ENCODE data around the gene MACROD1. TPM values are rescaled to one million over a fixed set of nuclear protein-coding genes. Genes with fewer than 3 reads are reported as not detected.

MACROD1 gene
- total and polyA plus RNA-seq, 2 experiments from 2014 or later = 21.2 to 403 TPM

DNA sequence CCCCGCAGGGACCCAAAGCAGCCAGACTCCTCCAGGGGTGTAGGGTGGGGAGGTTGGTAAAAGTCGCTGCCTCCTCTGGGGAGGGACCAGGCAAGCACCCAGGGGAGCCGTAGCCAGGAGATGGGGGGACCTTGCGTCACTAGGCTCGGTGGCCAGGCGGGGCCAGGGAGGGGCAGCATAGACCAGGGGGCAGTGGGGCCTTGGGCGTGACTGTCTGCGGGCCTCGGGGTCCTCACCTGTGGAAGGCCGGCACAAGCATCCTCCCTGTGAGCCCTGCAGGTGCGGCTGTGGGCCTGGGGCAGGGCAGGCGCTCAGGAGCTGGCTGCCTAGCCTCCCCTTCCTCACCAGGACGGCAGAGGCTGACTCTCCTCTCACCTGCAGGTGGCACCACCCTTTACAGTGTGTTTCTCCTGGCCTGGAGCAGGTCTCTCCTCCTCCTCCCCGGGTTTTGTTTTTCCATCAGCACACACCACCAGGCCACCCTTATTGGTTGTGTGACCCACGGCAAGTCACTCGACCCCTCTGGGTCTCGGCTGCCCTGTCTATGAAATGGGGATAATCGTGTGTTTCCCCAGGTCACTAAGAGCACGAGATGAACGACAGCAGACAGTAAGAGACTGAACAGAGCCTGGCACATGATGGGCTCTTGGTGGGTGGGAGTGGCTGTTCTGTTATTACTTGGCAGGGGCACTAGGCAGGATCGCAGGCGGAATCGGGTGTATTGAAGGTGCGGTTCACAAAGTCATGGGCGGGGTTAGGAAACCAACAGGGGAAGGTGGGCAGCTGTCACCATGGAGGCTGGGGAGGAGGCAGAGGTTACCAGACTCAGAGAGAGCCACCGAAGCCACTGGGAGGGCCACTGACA is 77.5 kb downstream of the MACROD1 start:
- Histone ChIP-seq H4K20me1 (ENCODE audit: insufficient read depth) (no peaks in the 10 kb centered on the region), H3K4me1 (ENCODE audit: insufficient read depth) (peaks cover 6% of the 10 kb centered on the region; the same call in 1 of the 2 replicates), H3K4me3 (no peak overlapping the region), H3F3A (ENCODE audit: insufficient read depth) (no peaks in the 10 kb centered on the region), H2AFZ (no peak overlapping the region), H3K4me2 (ENCODE audit: unreplicated experiment) (no peak overlapping the region), H3K79me2 (ENCODE audit: insufficient read depth) (no peaks in the 10 kb centered on the region), H3K27ac (no peak overlapping the region), H3K36me3 (ENCODE audit: low read depth) (no peaks in the 10 kb centered on the region), H3K9me2 (ENCODE audit: insufficient read depth) (no peaks in the 10 kb centered on the region), H3K9me3 (ENCODE audit: low read depth) (no peaks in the 10 kb centered on the region), H3K9ac (no peak overlapping the region), H3K27me3 (replicated peaks; ENCODE audit: insufficient read depth) (no peaks in the 10 kb centered on the region)
- 80 to 81% methylated on average over 25 to 26 of the region's 26 CpGs for WGBS, 2 experiments (ENCODE audit: low coverage in 1 of 2, low lambda C conversion rate in 2 of 2, missing lambda C conversion rate in 2 of 2)
- TF ChIP-seq EZH2phosphoT487 (IDR thresholded peaks at IDR 0.05; ENCODE audit: insufficient read depth, low read depth) (no peak), EZH2 (IDR thresholded peaks at IDR 0.05; ENCODE audit: insufficient read depth, poor library complexity, severe bottlenecking) (no peak)
- in situ Hi-C loops (cut with MboI) = no loop called here
- DNase-seq = no peak

- peaks cover 6% of the 10 kb centered on the region; the same call in 1 of the 2 replicates for H3K4me1 ChIP-seq (ENCODE audit: insufficient read depth)
- H3K4me3 ChIP-seq = no peak overlapping the region
- H4K20me1 ChIP-seq (ENCODE audit: insufficient read depth) = no peaks in the 10 kb centered on the region
- TF ChIP-seq EZH2 (IDR thresholded peaks at IDR 0.05; ENCODE audit: insufficient read depth, poor library complexity, severe bottlenecking) = no peak
- TF ChIP-seq EZH2phosphoT487 (IDR thresholded peaks at IDR 0.05; ENCODE audit: insufficient read depth, low read depth) = no peak
- no peak overlapping the region for H3K27ac ChIP-seq
- no peaks in the 10 kb centered on the region for H3K36me3 ChIP-seq (ENCODE audit: low read depth)
- no peak overlapping the region for H3K4me2 ChIP-seq (ENCODE audit: unreplicated experiment)
- no peaks in the 10 kb centered on the region for H3K9me2 ChIP-seq (ENCODE audit: insufficient read depth)
- no peaks in the 10 kb centered on the region for H3F3A ChIP-seq (ENCODE audit: insufficient read depth)
- no peak overlapping the region for H3K9ac ChIP-seq
- H2AFZ ChIP-seq = no peak overlapping the region
- in situ Hi-C loops (cut with MboI) = no loop called here
- no peaks in the 10 kb centered on the region for H3K9me3 ChIP-seq (ENCODE audit: low read depth)
- no peaks in the 10 kb centered on the region for H3K79me2 ChIP-seq (ENCODE audit: insufficient read depth)
- DNase-seq = peak; percentile 41
- WGBS, 2 experiments (ENCODE audit: low coverage in 1 of 2, low lambda C conversion rate in 2 of 2, missing lambda C conversion rate in 2 of 2) = 55 to 66% methylated on average over 19 to 20 of the region's 20 CpGs
- H3K27me3 ChIP-seq (replicated peaks; ENCODE audit: insufficient read depth) = no peaks in the 10 kb centered on the region
These were observed 79.4 kb downstream of the MACROD1 start for GRCh38 chr11:64086258-64087123.

DNA sequence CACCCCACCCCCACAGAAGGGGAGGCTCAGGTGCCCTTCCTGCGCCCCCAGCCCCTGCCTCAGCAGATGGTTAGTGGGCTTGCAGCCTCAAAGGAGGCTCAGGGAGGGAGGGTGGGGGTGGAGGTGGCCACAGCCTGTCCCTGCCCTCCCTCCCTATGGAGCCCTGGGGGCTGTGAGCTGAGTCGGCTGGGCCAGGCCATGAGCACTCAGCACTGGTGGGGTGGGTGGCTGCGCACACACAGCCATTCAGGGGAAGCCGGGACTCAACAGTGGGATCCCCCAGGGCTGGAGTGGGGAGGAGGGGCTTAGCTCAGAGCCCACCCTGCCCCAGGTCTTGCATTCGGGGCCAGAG is 80.0 kb downstream of the MACROD1 start:
- no peak overlapping the region for H3K27ac ChIP-seq

DNA sequence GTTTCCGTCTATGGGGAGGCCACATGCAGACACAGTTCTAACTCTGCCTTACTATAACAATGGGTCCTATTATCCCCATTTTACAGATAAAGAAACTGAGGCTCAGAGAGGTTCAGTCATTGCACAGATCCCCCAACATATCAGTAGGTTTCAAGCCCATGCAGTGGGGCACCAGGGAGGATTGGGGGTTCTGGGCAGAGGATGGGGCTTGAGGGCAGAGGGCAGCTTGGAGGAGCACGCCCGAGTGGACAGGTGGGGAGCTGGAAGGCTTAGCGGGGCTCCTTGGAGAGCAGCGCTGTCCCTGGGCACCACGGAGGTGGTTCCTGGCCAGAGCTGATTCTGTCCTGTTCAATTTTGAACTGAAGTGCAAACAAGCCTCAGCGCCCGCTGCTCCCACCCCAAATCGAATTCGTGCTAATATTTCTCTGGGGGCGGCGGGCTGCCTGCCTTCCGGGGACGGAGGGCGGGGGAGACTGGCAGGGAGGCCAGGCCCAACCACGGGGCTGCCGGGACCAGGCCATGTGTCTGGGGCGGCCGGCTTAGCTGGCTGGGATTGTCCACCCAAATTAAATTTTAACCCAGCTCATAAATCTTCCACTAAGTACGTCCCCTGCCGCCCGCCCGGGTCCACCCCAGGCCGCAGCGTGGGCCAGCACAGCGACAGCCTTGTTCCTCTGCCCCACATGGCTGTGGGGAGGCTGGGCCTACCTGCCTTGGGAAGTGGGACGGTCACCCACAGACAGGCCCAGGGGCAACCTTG is 80.8 kb downstream of the MACROD1 start:
- Histone ChIP-seq H3K9me3 (ENCODE audit: low read depth) (no peaks in the 10 kb centered on the region), H2AFZ (no peak overlapping the region), H4K20me1 (ENCODE audit: insufficient read depth) (no peaks in the 10 kb centered on the region), H3K9ac (no peak overlapping the region), H3K4me1 (ENCODE audit: insufficient read depth) (no peaks in the 10 kb centered on the region), H3F3A (ENCODE audit: insufficient read depth) (no peaks in the 10 kb centered on the region), H3K79me2 (ENCODE audit: insufficient read depth) (no peaks in the 10 kb centered on the region), H3K9me2 (ENCODE audit: insufficient read depth) (no peaks in the 10 kb centered on the region), H3K27me3 (replicated peaks; ENCODE audit: insufficient read depth) (no peaks in the 10 kb centered on the region), H3K36me3 (ENCODE audit: low read depth) (no peaks in the 10 kb centered on the region), H3K27ac (no peak overlapping the region), H3K4me3 (no peak overlapping the region), H3K4me2 (ENCODE audit: unreplicated experiment) (no peak overlapping the region)
- in situ Hi-C loops (cut with MboI) = no loop called here
- no peak for TF ChIP-seq EZH2 (IDR thresholded peaks at IDR 0.05; ENCODE audit: insufficient read depth, poor library complexity, severe bottlenecking)
- TF ChIP-seq EZH2phosphoT487 (IDR thresholded peaks at IDR 0.05; ENCODE audit: insufficient read depth, low read depth) = no peak
- 87 to 91% methylated on average over 23 to 24 of the region's 27 CpGs for WGBS, 2 experiments (ENCODE audit: low coverage in 1 of 2, low lambda C conversion rate in 2 of 2, missing lambda C conversion rate in 2 of 2)
- DNase-seq = no peak

More for the DNA sequence above, 80.0 kb downstream of the MACROD1 start:
- no peaks in the 10 kb centered on the region for H3K9me2 ChIP-seq (ENCODE audit: insufficient read depth)
- H2AFZ ChIP-seq = no peak overlapping the region
- DNase-seq = no peak
- H3K9me3 ChIP-seq (ENCODE audit: low read depth) = no peaks in the 10 kb centered on the region
- in situ Hi-C loops (cut with MboI) = no loop called here
- H3K79me2 ChIP-seq (ENCODE audit: insufficient read depth) = no peaks in the 10 kb centered on the region
- WGBS, 2 experiments (ENCODE audit: low coverage in 1 of 2, low lambda C conversion rate in 2 of 2, missing lambda C conversion rate in 2 of 2) = 86 to 94% methylated on average over 3 to 5 of the region's 5 CpGs
- H3K4me1 ChIP-seq (ENCODE audit: insufficient read depth) = peaks cover under 1% of the 10 kb centered on the region; the same call in 1 of the 2 replicates
- no peaks in the 10 kb centered on the region for H3F3A ChIP-seq (ENCODE audit: insufficient read depth)
- H3K36me3 ChIP-seq (ENCODE audit: low read depth) = no peaks in the 10 kb centered on the region
- H3K27me3 ChIP-seq (replicated peaks; ENCODE audit: insufficient read depth) = no peaks in the 10 kb centered on the region
- TF ChIP-seq EZH2phosphoT487 (IDR thresholded peaks at IDR 0.05; ENCODE audit: insufficient read depth, low read depth) = no peak
- TF ChIP-seq EZH2 (IDR thresholded peaks at IDR 0.05; ENCODE audit: insufficient read depth, poor library complexity, severe bottlenecking) = no peak
- no peak overlapping the region for H3K9ac ChIP-seq
- no peaks in the 10 kb centered on the region for H4K20me1 ChIP-seq (ENCODE audit: insufficient read depth)
- H3K4me3 ChIP-seq = no peak overlapping the region
- H3K4me2 ChIP-seq (ENCODE audit: unreplicated experiment) = no peak overlapping the region

Measured in GM23248 (cell line).